Caco-2 (cell line): ENCODE results near the gene PRIM1. TPM values are rescaled to one million over a fixed set of nuclear protein-coding genes. Genes with fewer than 3 reads are reported as not detected.
"Not testable (repeated sequence)": the region's sequence is repeated elsewhere in the genome, so short reads cannot be mapped to it uniquely, and the experiment has no call there.

Experiments used
- Bru-seq: library from RNA; stranded (reverse); fragments of 400-500 nt; gene quantifications from one replicate; lab custom pipeline; 2021; lab: Mats Ljungman, UMichigan
- BruChase-seq, 2 experiments: library from RNA; stranded (reverse); fragments of 400-500 nt; gene quantifications; one replicate each; lab custom pipeline; 2021; lab: Mats Ljungman, UMichigan
- BruUV-seq: library from RNA; stranded (reverse); fragments of 400-500 nt; replicated peaks from 2 replicates; lab custom pipeline; 2021; lab: Mats Ljungman, UMichigan
- CTCF ChIA-PET: fragments of 300-600 bp; sonication (Branson Sonifier 250); formaldehyde crosslinking; loops from one replicate; lab custom pipeline; 2022; ENCODE audit warnings: antibody characterized with exemption; lab: Charles Lee
- POLR2A ChIA-PET: fragments of 300-600 bp; sonication (Branson Sonifier 250); formaldehyde crosslinking; loops from one replicate; lab custom pipeline; 2022; ENCODE audit warnings: antibody characterized with exemption; lab: Charles Lee
- DNase-seq, 2 experiments: peaks; one replicate each; pipeline versions ENCODE4 v3.0.0 to v3.0.0-alpha.2; 2020 to 2022
- H3K27me3 ChIP-seq: replicated peaks from 2 replicates; pipeline ENCODE4 v1.6.0; 2011; ENCODE audit warnings: low read length; ENCODE audit not compliant: control insufficient read depth, insufficient read depth
- H3K36me3 ChIP-seq: 2 replicates; pipeline ENCODE4 v1.5.1; 2011; ENCODE audit warnings: low read length; ENCODE audit not compliant: control insufficient read depth, insufficient read depth
- H3K4me1 ChIP-seq: fragments of 250-450 bp; sonication (Bioruptor Pico); 2 replicates; pipeline ENCODE4 v1.5.1; 2020; ENCODE audit warnings: mild to moderate bottlenecking
- H3K4me3 ChIP-seq: 2 replicates; pipeline ENCODE4 v1.5.1; 2011; ENCODE audit warnings: low read depth, mild to moderate bottlenecking, control low read depth, low read length
- H3K9me3 ChIP-seq: fragments of 250-450 bp; sonication (Bioruptor Pico); 2 replicates; pipeline ENCODE4 v1.5.1; 2020; ENCODE audit warnings: mild to moderate bottlenecking, moderate library complexity
- H3K27ac Mint-ChIP-seq: one replicate; pipeline ENCODE4 v1.8.0; 2022; ENCODE audit warnings: mixed read lengths; ENCODE audit not compliant: unreplicated experiment
- H3K27me3 Mint-ChIP-seq: one replicate; pipeline ENCODE4 v1.8.0; 2022; ENCODE audit warnings: mixed read lengths; ENCODE audit not compliant: insufficient read depth, unreplicated experiment
- H3K36me3 Mint-ChIP-seq: one replicate; pipeline ENCODE4 v1.8.0; 2022; ENCODE audit warnings: mild to moderate bottlenecking, mixed read lengths; ENCODE audit not compliant: insufficient read depth, unreplicated experiment
- H3K4me1 Mint-ChIP-seq: one replicate; pipeline ENCODE4 v1.8.0; 2022; ENCODE audit warnings: low read depth, mixed read lengths; ENCODE audit not compliant: unreplicated experiment
- H3K4me3 Mint-ChIP-seq: one replicate; pipeline ENCODE4 v1.8.0; 2022; ENCODE audit warnings: mild to moderate bottlenecking, moderate library complexity, mixed read lengths; ENCODE audit not compliant: unreplicated experiment
- H3K9me3 Mint-ChIP-seq: one replicate; pipeline ENCODE4 v1.8.0; 2022; ENCODE audit warnings: mixed read lengths; ENCODE audit not compliant: unreplicated experiment
- intact Hi-C: fragments of 100-400 bp; cut with micrococcal nuclease; formaldehyde crosslinking; loops from one replicate; pipeline ENCODE4 v1.10.0; 2022; ENCODE audit not compliant: unreplicated experiment
- long read RNA-seq: library from polyadenylated mRNA; stranded (forward); transcript quantifications from one replicate; pipeline ENCODE4 v2.0.0, GENCODE V29; 2022
- total RNA-seq: library from RNA; stranded (reverse); gene quantifications from 2 replicates; pipeline ENCODE4 v1.2.3, GENCODE V29; 2022
- TF ChIP-seq, protein P1 (sequence below), 2 experiments: fragments of 200-600 bp in 1 of 2; IDR thresholded peaks; 1 replicate in 1 of 2; 2 replicates in 1 of 2; pipeline versions ENCODE4 v1.5.1 to v1.8.0; 2011 to 2022; ENCODE audit warnings: antibody characterized with exemption in 1 of 2, control low read depth in 1 of 2, inconsistent platforms in 1 of 2, low read depth in 1 of 2, low read length in 1 of 2, mild to moderate bottlenecking in 1 of 2, moderate library complexity in 1 of 2; ENCODE audit not compliant: insufficient read depth in 1 of 2, severe bottlenecking in 1 of 2, unreplicated experiment in 1 of 2

PRIM1 gene
- total RNA-seq (38.0 and 40.2 TPM in 2 replicates), Bru-seq, nascent RNA (percentile 78 among the genes with signal in this experiment), BruChase-seq, experiment 1, labeled RNA remaining after a 2-hour chase (percentile 79 among the genes with signal in this experiment), BruChase-seq, experiment 2, labeled RNA remaining after a 6-hour chase (percentile 80 among the genes with signal in this experiment)
- long read RNA-seq, transcript PRIM1-201 (13 exons, 1,393 nt): major isoform, 37 of 55 reads
- long read RNA-seq, partial matches to known transcripts: 6 of 55 reads
- long read RNA-seq, other reads (novel, unspliced or antisense): 12 of 55 reads

DNA sequence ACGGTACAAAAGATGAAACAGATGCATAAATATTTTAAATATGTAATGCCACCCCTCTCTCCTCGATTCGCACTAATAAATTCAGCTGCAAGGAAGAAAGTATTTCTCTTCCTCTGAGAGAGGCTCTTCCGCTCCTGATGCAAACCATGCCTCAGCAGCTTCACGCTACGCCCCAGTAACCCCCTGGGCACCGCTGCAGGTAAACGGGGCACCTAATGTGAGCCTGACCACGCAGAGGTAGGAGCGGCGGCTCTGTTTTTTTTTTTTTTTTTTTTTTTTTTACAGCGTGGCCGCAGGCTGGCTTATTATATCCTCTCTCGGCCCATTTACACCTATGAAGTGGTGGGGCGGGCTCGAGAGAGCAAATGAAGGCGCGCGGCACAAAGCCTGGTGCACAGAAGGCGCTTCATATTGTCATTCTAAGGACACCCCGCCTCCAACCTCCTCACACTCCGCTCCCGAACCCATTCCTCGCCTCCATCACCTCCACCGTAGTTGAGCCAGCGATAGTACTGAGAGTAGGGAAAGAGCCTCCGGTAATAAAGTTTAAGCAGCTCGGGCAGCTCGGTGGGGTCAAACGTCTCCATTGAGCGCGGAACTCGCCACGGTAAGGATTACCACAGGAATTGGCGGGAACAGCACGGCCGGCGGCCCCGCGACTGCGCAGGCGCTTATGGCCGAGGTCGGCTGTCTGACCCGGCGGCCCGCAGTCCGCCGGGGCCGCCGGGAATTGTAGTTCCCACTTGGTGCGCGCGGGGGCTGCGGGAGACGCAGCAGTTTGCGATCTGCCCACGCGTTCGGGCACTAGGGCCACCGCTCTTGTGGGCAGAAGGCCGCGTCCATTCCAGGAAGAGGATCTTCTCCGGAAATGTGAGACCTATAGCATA, at the start of gene PRIM1:
PRIM1 (minus strand) TSS at position 612 of the 887 bp plus-strand sequence; CDS start at position 587, 25 bp downstream.
- TSS peak; percentile 72 for BruUV-seq
- Histone ChIP-seq H3K4me1 (no peaks in the 10 kb centered on the region), H3K4me3 (peak within 1 kb of the TSS; percentile 57), H3K27me3 (no peaks in the 10 kb centered on the region), H3K36me3 (no peaks in the 10 kb centered on the region), H3K9me3 (no peaks in the 10 kb centered on the region)
- peak within 1 kb of the TSS; percentile 81 for H3K27ac Mint-ChIP-seq
- no peaks in the 10 kb centered on the region for H3K27me3 Mint-ChIP-seq
- peak within 1 kb of the TSS; percentile 96 for H3K4me3 Mint-ChIP-seq
- POLR2A ChIA-PET: interaction anchor here (0.7 to 1.4 kb wide), 3 partner anchors 27 to 64 kb away, joined by 4 to 6 read pairs (median 5); partner anchors contain the start of genes NACA and PTGES3
- peaks cover 10% of the 10 kb centered on the region for H3K9me3 Mint-ChIP-seq
- CTCF ChIA-PET: interaction anchor here (0.7 kb wide), 3 partner anchors 118 to 704 kb away, joined by 4 to 5 read pairs (median 4); partner anchors contain the start of gene SHMT2
- H3K36me3 Mint-ChIP-seq: peaks cover 5% of the 10 kb centered on the region
- intact Hi-C loops: loop anchor here (1.0 kb wide), 1 partner anchor 27 kb away; the partner anchor contains the start of gene NACA
- DNase-seq: peak; percentile 88 to 90
- peaks cover 9% of the 10 kb centered on the region for H3K4me1 Mint-ChIP-seq
- TF ChIP-seq, protein P1, sequence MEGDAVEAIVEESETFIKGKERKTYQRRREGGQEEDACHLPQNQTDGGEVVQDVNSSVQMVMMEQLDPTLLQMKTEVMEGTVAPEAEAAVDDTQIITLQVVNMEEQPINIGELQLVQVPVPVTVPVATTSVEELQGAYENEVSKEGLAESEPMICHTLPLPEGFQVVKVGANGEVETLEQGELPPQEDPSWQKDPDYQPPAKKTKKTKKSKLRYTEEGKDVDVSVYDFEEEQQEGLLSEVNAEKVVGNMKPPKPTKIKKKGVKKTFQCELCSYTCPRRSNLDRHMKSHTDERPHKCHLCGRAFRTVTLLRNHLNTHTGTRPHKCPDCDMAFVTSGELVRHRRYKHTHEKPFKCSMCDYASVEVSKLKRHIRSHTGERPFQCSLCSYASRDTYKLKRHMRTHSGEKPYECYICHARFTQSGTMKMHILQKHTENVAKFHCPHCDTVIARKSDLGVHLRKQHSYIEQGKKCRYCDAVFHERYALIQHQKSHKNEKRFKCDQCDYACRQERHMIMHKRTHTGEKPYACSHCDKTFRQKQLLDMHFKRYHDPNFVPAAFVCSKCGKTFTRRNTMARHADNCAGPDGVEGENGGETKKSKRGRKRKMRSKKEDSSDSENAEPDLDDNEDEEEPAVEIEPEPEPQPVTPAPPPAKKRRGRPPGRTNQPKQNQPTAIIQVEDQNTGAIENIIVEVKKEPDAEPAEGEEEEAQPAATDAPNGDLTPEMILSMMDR (IDR thresholded peaks at IDR 0.05; ENCODE audit: insufficient read depth in 1 of 2, low read depth in 1 of 2, low read length in 1 of 2, severe bottlenecking in 1 of 2, unreplicated experiment in 1 of 2): peak in 1 of 2 experiments; percentile 76

GRCh38 chr12:56800221-56800620, 48.1 kb upstream of the PRIM1 start:
- H3K9me3 Mint-ChIP-seq: no peaks in the 10 kb centered on the region
- POLR2A ChIA-PET: no interaction called here
- no peak overlapping the region for H3K4me3 ChIP-seq
- TF ChIP-seq, protein P1 (IDR thresholded peaks at IDR 0.05; ENCODE audit: insufficient read depth in 1 of 2, low read depth in 1 of 2, low read length in 1 of 2, severe bottlenecking in 1 of 2, unreplicated experiment in 1 of 2): no peak
- CTCF ChIA-PET: no interaction called here
- no peak overlapping the region for H3K4me3 Mint-ChIP-seq
- no peaks in the 10 kb centered on the region for H3K36me3 Mint-ChIP-seq
- intact Hi-C loops: no loop called here
- no peak for DNase-seq
- H3K27me3 Mint-ChIP-seq: no peaks in the 10 kb centered on the region
- peaks cover 10% of the 10 kb centered on the region for H3K9me3 ChIP-seq
- H3K36me3 ChIP-seq: no peaks in the 10 kb centered on the region
- BruUV-seq: no TSS peak
- no peaks in the 10 kb centered on the region for H3K4me1 ChIP-seq
- no peak overlapping the region for H3K27ac Mint-ChIP-seq
- no peaks in the 10 kb centered on the region for H3K4me1 Mint-ChIP-seq
- H3K27me3 ChIP-seq: no peaks in the 10 kb centered on the region

- CTCF ChIA-PET, H3K4me3 ChIP-seq, POLR2A ChIA-PET: not testable (repeated sequence)
Observed at GRCh38 chr12:56799345-56799744, 47.2 kb upstream of the PRIM1 start.

GRCh38 chr12:56795791-56796190, 43.7 kb upstream of the PRIM1 start:
- H3K4me1 ChIP-seq, POLR2A ChIA-PET, intact Hi-C loops, H3K4me3 Mint-ChIP-seq, H3K36me3 Mint-ChIP-seq, H3K36me3 ChIP-seq, H3K4me3 ChIP-seq, H3K27ac Mint-ChIP-seq, BruUV-seq, H3K9me3 Mint-ChIP-seq, H3K27me3 Mint-ChIP-seq, CTCF ChIA-PET, H3K9me3 ChIP-seq, H3K27me3 ChIP-seq, DNase-seq, H3K4me1 Mint-ChIP-seq: not testable (repeated sequence)

More at GRCh38 chr12:56799345-56799744, 47.2 kb upstream of the PRIM1 start:
- H3K27me3 ChIP-seq, H3K36me3 ChIP-seq, H3K9me3 Mint-ChIP-seq, intact Hi-C loops, BruUV-seq, H3K4me3 Mint-ChIP-seq, DNase-seq, H3K9me3 ChIP-seq, H3K4me1 Mint-ChIP-seq, H3K4me1 ChIP-seq, H3K27me3 Mint-ChIP-seq, H3K36me3 Mint-ChIP-seq, H3K27ac Mint-ChIP-seq: not testable (repeated sequence)

GRCh38 chr12:56795046-56795562, 43.0 kb upstream of the PRIM1 start:
- H3K9me3 Mint-ChIP-seq, H3K4me1 ChIP-seq, POLR2A ChIA-PET, H3K4me3 ChIP-seq, BruUV-seq, H3K27ac Mint-ChIP-seq, H3K27me3 Mint-ChIP-seq, intact Hi-C loops, DNase-seq, H3K27me3 ChIP-seq, H3K36me3 ChIP-seq, H3K4me3 Mint-ChIP-seq, H3K4me1 Mint-ChIP-seq, H3K36me3 Mint-ChIP-seq, H3K9me3 ChIP-seq, CTCF ChIA-PET: not testable (repeated sequence)
